GM12873 (cell line): ENCODE data around the gene LMF1.

Experiments used
- CTCF ChIP-seq: IDR thresholded peaks from 2 replicates; pipeline ENCODE4 v1.5.1; 2012; ENCODE audit warnings: low read depth, mild to moderate bottlenecking, moderate library complexity, low read length, control low read depth; ENCODE audit not compliant: insufficient read depth; ENCODE audit errors: missing control alignments

Gene LMF1

GRCh38 chr16:805474-805873 lies 165.3 kb downstream of the LMF1 start:
- no peak for TF ChIP-seq CTCF

GRCh38 chr16:804193-805048 lies 166.4 kb downstream of the LMF1 start:
- TF ChIP-seq CTCF = no peak

GRCh38 chr16:803754-804080 lies 167.1 kb downstream of the LMF1 start:
- no peak for TF ChIP-seq CTCF
